ENCODE results near the gene TP53RK. TPM values are rescaled to one million over a fixed set of nuclear protein-coding genes. Genes with fewer than 3 reads are reported as not detected.

TP53RK gene
- total RNA-seq, 1 donor from 2014 or later: 13.3 TPM

DNA sequence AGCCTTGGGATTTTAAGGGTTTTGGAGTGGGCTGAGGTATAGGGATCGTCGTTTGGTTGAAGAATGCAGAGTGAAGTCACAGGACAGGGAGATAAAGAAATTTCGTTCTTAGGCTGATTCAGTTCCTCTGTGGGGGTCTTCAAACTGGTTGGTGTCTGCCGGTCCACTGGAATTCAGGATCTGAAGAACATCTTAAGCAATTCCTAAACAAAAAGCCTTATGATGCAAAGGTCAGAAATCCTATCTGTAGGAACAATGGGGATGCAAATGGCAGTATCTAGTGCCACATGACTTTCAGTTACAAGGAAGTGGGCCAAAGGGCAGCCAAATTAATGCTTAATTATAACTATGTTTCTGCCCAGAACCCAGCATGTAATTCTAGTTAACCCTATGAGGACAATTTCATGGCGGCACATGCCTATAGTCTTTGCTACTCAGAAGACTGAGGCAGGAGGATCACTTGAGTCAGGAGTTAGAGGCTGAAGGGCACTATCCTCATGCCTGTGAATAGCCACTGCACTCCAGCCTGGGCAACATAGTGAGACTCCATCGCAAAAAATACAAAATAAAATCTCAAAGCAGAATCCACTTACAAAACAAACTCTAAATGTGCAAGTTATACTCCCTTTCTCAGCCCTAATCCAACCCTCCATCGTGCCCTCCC is 15.6 kb upstream of the TP53RK start:
- DNase-seq (no peak), ATAC-seq (no peak)
- H3K4me1 ChIP-seq: peaks cover 4% of the 10 kb centered on the region
- peaks cover 5% of the 10 kb centered on the region for H3K27me3 ChIP-seq
- no peak overlapping the region for H3K4me3 ChIP-seq
- no peak for TF ChIP-seq CTCF (IDR thresholded peaks at IDR 0.05)
- intact Hi-C loops (cut with DNase I): no loop called here
- peak overlapping the region; percentile 51 for H3K27ac ChIP-seq
- H3K9me3 ChIP-seq: no peaks in the 10 kb centered on the region
- no peaks in the 10 kb centered on the region for H3K36me3 ChIP-seq

- H3K4me3 ChIP-seq: no peak overlapping the region
- ATAC-seq: no peak
- no peak for TF ChIP-seq CTCF (IDR thresholded peaks at IDR 0.05)
- DNase-seq: no peak
- no peak overlapping the region for H3K27ac ChIP-seq
- peaks cover 6% of the 10 kb centered on the region for H3K27me3 ChIP-seq
- no peaks in the 10 kb centered on the region for H3K36me3 ChIP-seq
- peaks cover 4% of the 10 kb centered on the region for H3K4me1 ChIP-seq
- intact Hi-C loops (cut with DNase I): no loop called here
- H3K9me3 ChIP-seq: no peaks in the 10 kb centered on the region
Measured at GRCh38 chr20:46703435-46703834, 14.2 kb upstream of the TP53RK start.

GRCh38 chr20:46702447-46703203 is 13.4 kb upstream of the TP53RK start:
- Histone ChIP-seq H3K4me3 (no peak overlapping the region), H3K9me3 (no peaks in the 10 kb centered on the region), H3K27me3 (peaks cover 6% of the 10 kb centered on the region), H3K36me3 (no peaks in the 10 kb centered on the region), H3K4me1 (peaks cover 4% of the 10 kb centered on the region), H3K27ac (no peak overlapping the region)
- DNase-seq (no peak), ATAC-seq (no peak)
- TF ChIP-seq CTCF (IDR thresholded peaks at IDR 0.05): no peak
- intact Hi-C loops (cut with DNase I): no loop called here

DNA sequence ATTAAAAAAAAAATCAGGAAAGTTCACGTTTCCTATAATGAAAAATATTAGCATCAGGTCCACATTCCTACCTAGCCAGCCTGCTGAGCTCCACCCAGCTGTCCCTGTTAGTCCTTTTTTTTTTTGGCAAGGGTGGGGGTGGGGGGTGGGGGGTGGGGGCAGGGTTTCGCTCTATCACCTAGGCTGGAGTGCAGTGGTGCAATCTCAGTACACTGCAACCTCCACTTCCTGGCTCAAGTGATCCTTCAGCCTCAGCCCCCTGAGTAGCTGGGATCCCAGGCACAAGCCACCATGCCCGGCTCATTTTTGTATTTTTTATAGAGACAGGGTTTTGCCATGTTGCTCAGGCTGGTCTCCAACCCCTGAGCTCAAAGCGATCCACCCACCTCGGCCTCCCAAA is 12.7 kb upstream of the TP53RK start:
- H3K36me3 ChIP-seq: no peaks in the 10 kb centered on the region
- no peaks in the 10 kb centered on the region for H3K9me3 ChIP-seq
- peaks cover 4% of the 10 kb centered on the region for H3K4me1 ChIP-seq
- peaks cover 6% of the 10 kb centered on the region for H3K27me3 ChIP-seq
- H3K27ac ChIP-seq: no peak overlapping the region
- no peak overlapping the region for H3K4me3 ChIP-seq
- ATAC-seq (peak; percentile 55), DNase-seq (no peak)
- TF ChIP-seq CTCF (IDR thresholded peaks at IDR 0.05): no peak
- intact Hi-C loops (cut with DNase I): no loop called here

GRCh38 chr20:46701556-46701955 is 12.3 kb upstream of the TP53RK start:
- ATAC-seq: no peak
- no peak for DNase-seq
- Histone ChIP-seq H3K4me3 (no peak overlapping the region), H3K4me1 (peaks cover 4% of the 10 kb centered on the region), H3K36me3 (no peaks in the 10 kb centered on the region), H3K27ac (no peak overlapping the region), H3K27me3 (peaks cover 6% of the 10 kb centered on the region), H3K9me3 (no peaks in the 10 kb centered on the region)
- TF ChIP-seq CTCF (IDR thresholded peaks at IDR 0.05): no peak
- intact Hi-C loops (cut with DNase I): no loop called here
